HUES64 (cell line): Measurements from ENCODE around the gene PCP2.

Experiments used
- H3K27ac ChIP-seq: 2 replicates; pipeline ENCODE4 v1.7.0; 2013; ENCODE audit warnings: low read depth, low read length, inconsistent platforms
- H3K27me3 ChIP-seq: 2 replicates; pipeline ENCODE4 v1.6.1; 2013; ENCODE audit warnings: mild to moderate bottlenecking, low read length; ENCODE audit not compliant: insufficient read depth
- H3K36me3 ChIP-seq: 2 replicates; pipeline ENCODE4 v1.6.1; 2013; ENCODE audit warnings: mild to moderate bottlenecking, low read length; ENCODE audit not compliant: insufficient read depth
- H3K4me1 ChIP-seq: 2 replicates; pipeline ENCODE4 v1.6.1; 2013; ENCODE audit warnings: mild to moderate bottlenecking, low read length, moderate library complexity; ENCODE audit not compliant: insufficient read depth
- H3K4me3 ChIP-seq: 2 replicates; pipeline ENCODE4 v1.5.1; 2013; ENCODE audit warnings: mild to moderate bottlenecking, low read length, moderate library complexity
- H3K9ac ChIP-seq: 2 replicates; pipeline ENCODE4 v1.6.1; 2013; ENCODE audit warnings: mild to moderate bottlenecking, low read depth, low read length
- H3K9me3 ChIP-seq: 2 replicates; pipeline ENCODE4 v1.6.1; 2013; ENCODE audit warnings: low read depth, low read length; ENCODE audit not compliant: insufficient read depth
- WGBS: fragments of 150-250, 120-280 bp; methylation state at CpG from one replicate; pipeline ENCODE4 v1.1.7; 2013; ENCODE audit warnings: missing lambda C conversion rate; 5-methylcytosine and 5-hydroxymethylcytosine counted together

The PCP2 gene

DNA sequence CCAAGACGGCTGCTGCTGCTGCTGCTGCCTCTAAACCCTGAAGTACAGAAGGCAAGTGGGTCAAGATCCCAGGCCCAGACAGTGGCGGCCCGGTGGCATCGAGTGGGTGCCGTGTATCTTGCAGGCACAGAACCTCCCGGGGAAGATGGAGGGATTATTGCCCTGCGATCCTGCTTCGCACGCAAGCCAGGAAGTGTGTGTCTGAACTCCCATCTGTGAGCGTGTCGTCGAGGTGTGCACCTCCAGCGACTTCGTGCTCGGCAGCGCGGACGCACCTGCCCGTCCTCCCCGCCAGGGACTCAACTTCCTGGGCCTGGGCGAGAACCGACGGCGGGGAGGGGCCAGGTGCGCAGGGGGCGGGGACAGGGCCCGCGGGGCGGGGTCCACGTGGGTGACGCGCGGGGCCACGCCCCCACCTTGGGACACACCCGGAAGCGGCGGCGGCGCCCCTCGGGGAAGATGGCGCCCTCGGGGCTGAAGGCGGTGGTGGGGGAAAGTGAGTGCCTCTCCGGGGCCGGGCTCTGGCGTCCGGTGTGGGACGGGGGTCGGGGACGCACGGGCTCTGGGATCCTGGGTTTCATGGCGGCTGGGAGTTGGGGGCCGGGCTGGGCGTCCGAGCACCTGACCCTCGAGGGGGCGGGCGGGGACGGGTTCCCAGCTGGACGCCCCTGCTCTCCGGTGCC is 3.3 kb upstream of the PCP2 start, which contains the start of gene STXBP2:
Gene STXBP2 (plus strand): TSS at position 420 of the 683 bp plus-strand sequence. CDS start 40 bp downstream, at position 460.
- WGBS: 10% methylated on average over 61 of the region's 61 CpGs
- Histone ChIP-seq H3K4me1 (no peaks in the 10 kb centered on the region), H3K27me3 (peaks cover 22% of the 10 kb centered on the region), H3K9ac (peak within 1 kb of the TSS; percentile 71), H3K9me3 (no peaks in the 10 kb centered on the region), H3K36me3 (peaks cover 2% of the 10 kb centered on the region; the same call in 1 of the 2 replicates), H3K4me3 (peak within 1 kb of the TSS; percentile 82), H3K27ac (peak within 1 kb of the TSS; percentile 25; the same call in 1 of the 2 replicates)

- H3K9me3 ChIP-seq: no peaks in the 10 kb centered on the region
- H3K27me3 ChIP-seq: peaks cover 22% of the 10 kb centered on the region
- no peaks in the 10 kb centered on the region for H3K4me1 ChIP-seq
- no peak overlapping the region for H3K9ac ChIP-seq
- H3K36me3 ChIP-seq: peaks cover 2% of the 10 kb centered on the region; the same call in 1 of the 2 replicates
- H3K4me3 ChIP-seq: 0 out of 2 replicates have a peak overlapping the region, but pooled peaks have one; percentile 82
- H3K27ac ChIP-seq: no peak overlapping the region
- WGBS: 72% methylated on average over 16 of the region's 16 CpGs
These were observed 2.8 kb upstream of the PCP2 start for GRCh38 chr19:7636317-7636690.

- WGBS: 72% methylated on average over 4 of the region's 6 CpGs
These were observed 2.2 kb upstream of the PCP2 start for GRCh38 chr19:7635670-7636069.

GRCh38 chr19:7632340-7633203 is 947 bp downstream of the PCP2 start:
- no peak overlapping the region for H3K27ac ChIP-seq
- H3K4me1 ChIP-seq: peaks cover 7% of the 10 kb centered on the region; the same call in 1 of the 2 replicates
- 95% methylated on average over 40 of the region's 40 CpGs for WGBS
- H3K36me3 ChIP-seq: peaks cover 2% of the 10 kb centered on the region; the same call in 1 of the 2 replicates
- H3K27me3 ChIP-seq: peaks cover 22% of the 10 kb centered on the region
- H3K9ac ChIP-seq: no peak overlapping the region
- no peak overlapping the region for H3K4me3 ChIP-seq
- H3K9me3 ChIP-seq: no peaks in the 10 kb centered on the region

More at GRCh38 chr19:7635670-7636069, 2.2 kb upstream of the PCP2 start:
- Histone ChIP-seq H3K27ac (no peak overlapping the region), H3K9ac (no peak overlapping the region), H3K9me3 (no peaks in the 10 kb centered on the region), H3K36me3 (peaks cover 2% of the 10 kb centered on the region; the same call in 1 of the 2 replicates), H3K27me3 (peaks cover 22% of the 10 kb centered on the region), H3K4me1 (peaks cover 1% of the 10 kb centered on the region; the same call in 1 of the 2 replicates), H3K4me3 (no peak overlapping the region)

DNA sequence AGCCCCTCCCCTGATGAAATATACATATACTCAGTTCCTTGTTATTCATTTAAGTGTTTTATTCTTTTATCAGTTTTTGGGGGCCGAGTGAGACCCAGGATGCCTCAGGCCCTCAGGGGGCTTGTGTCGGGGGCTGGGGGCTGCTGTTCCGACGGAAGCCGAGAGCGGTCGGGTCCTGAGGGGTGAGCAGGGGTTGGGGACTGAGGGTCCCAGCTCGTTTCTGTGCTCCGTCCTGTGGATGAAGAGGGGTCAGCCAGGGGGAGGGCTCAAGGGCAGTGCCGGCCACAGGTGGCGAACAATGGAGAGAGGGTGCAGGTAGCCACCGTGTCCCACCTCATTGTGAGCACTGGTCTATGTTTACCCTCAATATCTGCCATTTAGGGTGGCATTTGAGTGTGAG is 1.9 kb downstream of the PCP2 start:
- Histone ChIP-seq H3K27ac (no peak overlapping the region), H3K36me3 (peaks cover 8% of the 10 kb centered on the region; the same call in 1 of the 2 replicates), H3K9ac (no peak overlapping the region), H3K4me1 (peaks cover 7% of the 10 kb centered on the region; the same call in 1 of the 2 replicates), H3K27me3 (peaks cover 21% of the 10 kb centered on the region), H3K4me3 (no peak overlapping the region), H3K9me3 (no peaks in the 10 kb centered on the region)
- WGBS: 93% methylated on average over 12 of the region's 12 CpGs

DNA sequence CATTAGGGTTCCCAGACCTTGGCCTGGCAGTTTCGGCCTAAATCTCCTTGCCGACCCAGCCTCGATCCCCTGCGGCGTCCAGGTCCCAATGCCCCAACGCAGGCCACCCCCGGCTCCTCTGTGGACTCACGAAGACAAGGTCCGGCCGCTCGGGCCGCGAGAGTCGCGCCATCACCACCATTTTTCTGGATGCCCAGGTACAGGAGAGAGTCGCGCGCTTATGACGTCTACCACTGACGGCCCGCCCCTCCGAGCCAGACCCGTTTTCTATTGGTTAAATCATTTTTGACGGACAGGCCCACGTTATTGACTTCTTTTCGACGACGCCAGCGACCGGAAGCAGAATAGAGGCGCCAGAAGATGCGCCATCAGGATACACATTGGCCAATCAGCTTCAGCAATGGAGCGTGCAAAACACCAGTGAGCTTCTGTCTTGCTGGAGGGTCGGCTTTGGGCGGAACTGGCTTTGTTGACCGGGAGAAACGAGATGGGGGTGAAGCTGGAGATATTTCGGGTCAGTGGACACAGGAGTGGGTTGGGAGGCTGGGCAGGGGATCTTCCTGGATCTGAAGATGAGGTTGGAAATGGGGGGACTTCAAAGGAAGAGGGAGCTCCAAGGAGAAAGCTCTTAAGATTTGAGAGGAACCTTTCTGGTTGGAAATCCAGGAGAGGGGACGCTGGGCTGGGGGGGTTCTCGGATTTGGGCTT is 4.0 kb downstream of the PCP2 start, which contains the start of the genes PET100 and XAB2:
Gene PET100 (plus strand): TSS at position 447 of the 708 bp plus-strand sequence. CDS start 41 bp downstream, at position 488.
Gene XAB2 (minus strand): TSS at position 199 of the 708 bp plus-strand sequence. CDS start 18 bp downstream, at position 181.
- peaks cover 7% of the 10 kb centered on the region; the same call in 1 of the 2 replicates for H3K4me1 ChIP-seq
- peak within 1 kb of the TSS; percentile 54; the same call in 1 of the 2 replicates for H3K27ac ChIP-seq
- WGBS: under 1% methylated on average over 40 of the region's 40 CpGs
- peaks cover 22% of the 10 kb centered on the region; the same call in 1 of the 2 replicates for H3K36me3 ChIP-seq
- peak within 1 kb of the TSS; percentile 91 for H3K9ac ChIP-seq
- peak within 1 kb of the TSS; percentile 94 for H3K4me3 ChIP-seq
- H3K9me3 ChIP-seq: no peaks in the 10 kb centered on the region
- H3K27me3 ChIP-seq: no peaks in the 10 kb centered on the region

GRCh38 chr19:7628589-7629311 is 4.8 kb downstream of the PCP2 start:
- Histone ChIP-seq H3K4me1 (peaks cover 7% of the 10 kb centered on the region; the same call in 1 of the 2 replicates), H3K27ac (peak overlapping the region; percentile 53; the same call in 1 of the 2 replicates), H3K36me3 (peaks cover 22% of the 10 kb centered on the region; the same call in 1 of the 2 replicates), H3K4me3 (peak overlapping the region; percentile 94), H3K9me3 (no peaks in the 10 kb centered on the region), H3K9ac (peak overlapping the region; percentile 81), H3K27me3 (no peaks in the 10 kb centered on the region)
- 7% methylated on average over 15 of the region's 15 CpGs for WGBS

GRCh38 chr19:7627166-7627565 is 6.4 kb downstream of the PCP2 start:
- H3K27ac ChIP-seq: no peak overlapping the region
- H3K4me1 ChIP-seq: peaks cover 7% of the 10 kb centered on the region; the same call in 1 of the 2 replicates
- WGBS: 91% methylated on average over 24 of the region's 24 CpGs
- peaks cover 36% of the 10 kb centered on the region for H3K36me3 ChIP-seq
- H3K4me3 ChIP-seq: no peak overlapping the region
- no peaks in the 10 kb centered on the region for H3K9me3 ChIP-seq
- H3K9ac ChIP-seq: no peak overlapping the region
- H3K27me3 ChIP-seq: no peaks in the 10 kb centered on the region

- no peaks in the 10 kb centered on the region for H3K27me3 ChIP-seq
- no peak overlapping the region for H3K27ac ChIP-seq
- H3K9me3 ChIP-seq: no peaks in the 10 kb centered on the region
- no peak overlapping the region for H3K4me3 ChIP-seq
- no peak overlapping the region for H3K9ac ChIP-seq
- peaks cover 7% of the 10 kb centered on the region; the same call in 1 of the 2 replicates for H3K4me1 ChIP-seq
- WGBS: 95% methylated on average over 34 of the region's 34 CpGs
- H3K36me3 ChIP-seq: peaks cover 46% of the 10 kb centered on the region
These were observed 7.7 kb downstream of the PCP2 start for GRCh38 chr19:7625763-7626372.
